Measurements from ENCODE around the gene ETNPPL. TPM values are rescaled to one million over a fixed set of nuclear protein-coding genes. Genes with fewer than 3 reads are reported as not detected.

Gene ETNPPL
- total RNA-seq (2014; rRNA removed; shearing (Covaris generic)) = 1.6 and 1.7 TPM in 2 replicates
- polyA plus RNA-seq (2015; cell fraction: cytosol; rRNA removed) = 1.7 and 2.1 TPM in 2 replicates
- polyA plus RNA-seq (2015; cell fraction: nucleus; rRNA removed) = 0.26 and 0.95 TPM in 2 replicates

DNA sequence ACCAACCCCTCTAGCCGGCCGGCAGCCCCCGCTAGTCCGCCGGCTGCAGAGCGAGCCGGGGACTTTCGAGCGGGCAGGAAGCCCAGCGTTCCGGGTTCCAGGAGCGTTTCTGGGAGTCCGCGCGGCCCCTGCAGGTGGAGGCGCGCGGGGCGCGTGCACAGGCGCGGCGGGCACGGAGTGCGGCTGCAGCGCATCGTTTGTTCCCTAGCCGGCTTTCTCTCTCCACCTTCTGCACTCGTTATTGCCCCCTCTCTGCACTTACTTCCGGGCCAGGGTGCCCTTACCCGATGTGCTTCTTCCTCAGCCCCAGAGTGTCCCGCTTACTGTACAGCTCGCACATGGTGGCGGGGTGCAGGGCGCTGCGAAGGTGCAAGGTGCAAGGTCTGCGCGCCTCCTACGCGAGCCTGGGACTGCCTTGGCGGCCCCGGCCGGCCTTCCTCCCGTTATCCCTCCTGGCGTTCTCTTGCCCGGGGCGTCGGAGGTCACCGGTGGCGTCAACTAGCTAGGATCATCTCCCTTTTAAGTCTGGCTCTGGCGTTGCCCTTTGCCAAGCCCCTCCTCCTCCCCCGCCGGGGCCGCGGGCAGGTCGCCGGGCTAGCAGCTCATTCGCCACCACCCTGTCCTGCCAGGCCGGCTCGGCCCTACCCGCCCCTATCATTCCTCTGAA is at the start of gene ETNPPL:
TSS of gene ETNPPL (minus strand) at position 495 of the 667 bp plus-strand sequence. CDS start at position 340, 155 bp downstream.
- no peak for DNase-seq (ENCODE audit: low read depth, low spot score)

GRCh38 chr4:108811486-108811885 is 48.6 kb upstream of the ETNPPL start:
- in situ Hi-C loops (cut with HindIII; ENCODE audit: low pct_unique_long_range_greater_than_20kb, low sequenced_read_pairs) = no loop called here
- DNase-seq (ENCODE audit: low read depth, low spot score) = no peak

More for the DNA sequence above, at the start of gene ETNPPL:
- in situ Hi-C loops (cut with HindIII; ENCODE audit: low pct_unique_long_range_greater_than_20kb, low sequenced_read_pairs) = no loop called here

DNA sequence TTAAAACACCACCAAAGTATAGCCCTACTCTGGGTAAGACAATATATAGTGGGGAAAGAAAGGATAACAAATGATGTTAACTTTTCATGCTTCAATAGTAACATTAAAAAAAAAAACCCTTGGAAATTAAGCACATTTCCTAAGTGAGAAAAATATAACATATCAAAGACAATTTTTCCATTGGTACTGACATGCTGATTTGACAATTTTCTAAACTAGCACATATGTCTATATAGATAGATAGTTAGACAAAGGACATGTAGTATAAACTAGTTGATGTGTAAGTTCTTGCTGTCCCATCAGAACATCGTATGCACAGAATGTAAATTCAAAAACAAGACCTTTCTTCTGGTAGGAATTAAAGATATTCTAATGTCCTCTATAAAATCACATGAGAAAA is 47.2 kb upstream of the ETNPPL start:
- in situ Hi-C loops (cut with HindIII; ENCODE audit: low pct_unique_long_range_greater_than_20kb, low sequenced_read_pairs) = no loop called here
- DNase-seq (ENCODE audit: low read depth, low spot score) = no peak

DNA sequence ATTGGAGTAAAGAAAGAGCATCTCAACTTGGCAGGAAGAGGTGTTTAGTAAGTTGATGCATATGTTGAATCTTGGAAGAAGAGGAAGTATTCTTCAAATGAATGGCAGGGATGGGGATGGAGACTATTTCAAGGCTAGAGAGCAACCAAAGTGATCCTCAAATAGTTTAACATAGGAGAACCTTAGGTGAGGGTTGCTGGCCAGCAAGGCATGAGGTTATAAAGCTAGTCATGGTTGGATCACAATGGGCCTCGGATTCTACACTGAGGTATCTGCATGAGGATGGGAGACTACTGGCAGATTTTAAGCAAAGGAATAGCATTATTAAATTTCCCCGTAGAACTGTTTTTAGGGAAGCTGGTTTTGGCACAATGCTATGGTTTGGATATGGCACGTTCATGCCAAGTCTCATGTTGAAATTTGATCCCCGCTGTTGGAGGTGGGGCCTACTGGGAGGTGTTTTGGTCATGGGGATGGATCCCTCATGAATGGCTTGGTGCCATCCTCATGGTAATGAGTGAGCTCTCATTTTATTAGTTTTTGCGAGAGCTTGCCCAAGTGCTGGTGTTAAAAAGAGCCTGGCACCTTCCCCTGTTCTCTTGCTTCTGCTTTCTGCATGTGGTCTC is 41.9 kb upstream of the ETNPPL start:
- no peak for DNase-seq (ENCODE audit: low read depth, low spot score)
- in situ Hi-C loops (cut with HindIII; ENCODE audit: low pct_unique_long_range_greater_than_20kb, low sequenced_read_pairs) = no loop called here

GRCh38 chr4:108799306-108799705 is 36.5 kb upstream of the ETNPPL start:
- DNase-seq (ENCODE audit: low read depth, low spot score) = no peak
- in situ Hi-C loops (cut with HindIII; ENCODE audit: low pct_unique_long_range_greater_than_20kb, low sequenced_read_pairs) = no loop called here

- DNase-seq (ENCODE audit: low read depth, low spot score) = no peak
- in situ Hi-C loops (cut with HindIII; ENCODE audit: low pct_unique_long_range_greater_than_20kb, low sequenced_read_pairs) = no loop called here
These were observed 33.3 kb upstream of the ETNPPL start for GRCh38 chr4:108796173-108796572.

GRCh38 chr4:108795733-108796132 is 32.9 kb upstream of the ETNPPL start:
- no peak for DNase-seq (ENCODE audit: low read depth, low spot score)
- in situ Hi-C loops (cut with HindIII; ENCODE audit: low pct_unique_long_range_greater_than_20kb, low sequenced_read_pairs) = no loop called here

- in situ Hi-C loops (cut with HindIII; ENCODE audit: low pct_unique_long_range_greater_than_20kb, low sequenced_read_pairs) = no loop called here
- no peak for DNase-seq (ENCODE audit: low read depth, low spot score)
These were observed 31.3 kb upstream of the ETNPPL start for GRCh38 chr4:108794136-108794535.

DNA sequence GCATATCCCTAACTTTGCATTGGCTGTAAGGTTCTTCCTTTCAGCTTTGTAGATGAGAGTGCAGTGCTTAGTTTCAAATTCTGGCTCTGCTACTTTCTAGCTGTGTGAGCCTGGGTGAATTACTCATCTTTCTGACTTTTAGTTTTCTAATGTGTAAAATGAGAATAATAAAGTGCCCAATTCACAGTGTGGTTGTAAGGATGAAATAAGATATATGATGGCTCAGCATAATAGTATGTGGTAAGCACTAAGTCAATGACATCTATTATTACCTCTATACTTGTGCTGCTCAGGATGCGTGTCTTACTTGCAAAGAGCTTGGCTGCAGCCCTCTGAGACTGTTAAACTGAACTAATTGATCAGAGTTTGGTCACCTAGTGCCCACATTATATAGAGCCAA is 30.6 kb upstream of the ETNPPL start:
- in situ Hi-C loops (cut with HindIII; ENCODE audit: low pct_unique_long_range_greater_than_20kb, low sequenced_read_pairs) = no loop called here
- no peak for DNase-seq (ENCODE audit: low read depth, low spot score)

DNA sequence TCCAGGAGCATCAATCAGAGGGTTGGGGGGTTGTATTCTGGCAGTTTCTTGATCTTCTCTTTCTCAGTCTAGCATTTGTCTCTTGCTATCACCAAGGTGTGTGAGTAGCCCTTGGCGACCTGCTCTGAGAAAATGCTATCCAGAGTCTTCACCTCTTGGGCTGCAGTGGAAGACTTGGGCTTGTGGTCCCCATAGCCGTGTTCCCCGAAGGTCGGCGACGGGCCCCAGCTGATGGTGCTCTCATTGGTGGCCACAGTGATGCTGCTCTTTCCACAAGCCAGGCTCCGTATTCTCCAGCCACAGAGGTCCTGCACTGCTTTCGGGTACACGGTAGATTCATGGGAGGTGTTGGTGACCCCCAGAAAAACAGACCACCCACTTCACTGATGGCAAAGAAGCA is 25.9 kb upstream of the ETNPPL start:
- DNase-seq (ENCODE audit: low read depth, low spot score) = no peak
- in situ Hi-C loops (cut with HindIII; ENCODE audit: low pct_unique_long_range_greater_than_20kb, low sequenced_read_pairs) = no loop called here

- in situ Hi-C loops (cut with HindIII; ENCODE audit: low pct_unique_long_range_greater_than_20kb, low sequenced_read_pairs) = no loop called here
- DNase-seq (ENCODE audit: low read depth, low spot score) = no peak
These were observed 24.9 kb upstream of the ETNPPL start for GRCh38 chr4:108787724-108788123.

GRCh38 chr4:108787106-108787505 is 24.3 kb upstream of the ETNPPL start:
- in situ Hi-C loops (cut with HindIII; ENCODE audit: low pct_unique_long_range_greater_than_20kb, low sequenced_read_pairs) = no loop called here
- DNase-seq (ENCODE audit: low read depth, low spot score) = no peak

DNA sequence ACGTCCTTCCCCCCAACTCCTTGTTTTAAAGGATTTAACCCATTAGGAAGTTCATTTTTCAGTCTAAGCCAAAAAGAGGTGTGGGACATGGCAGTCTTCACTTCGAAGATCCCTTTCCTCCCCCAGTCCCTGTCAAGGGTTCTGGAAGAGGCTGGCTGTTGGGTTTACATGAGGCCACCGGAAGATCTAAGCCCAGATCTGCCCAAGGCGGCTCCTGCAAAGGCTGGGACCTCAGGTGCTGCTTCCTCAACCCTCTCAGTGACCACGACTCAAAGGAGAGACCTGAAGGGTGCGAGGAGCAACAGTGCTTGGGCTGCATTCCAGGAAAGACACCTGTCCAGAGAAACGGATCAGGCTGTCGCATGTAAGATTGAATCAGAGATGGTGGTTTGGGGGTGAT is 23.5 kb upstream of the ETNPPL start:
- in situ Hi-C loops (cut with HindIII; ENCODE audit: low pct_unique_long_range_greater_than_20kb, low sequenced_read_pairs) = no loop called here
- no peak for DNase-seq (ENCODE audit: low read depth, low spot score)

DNA sequence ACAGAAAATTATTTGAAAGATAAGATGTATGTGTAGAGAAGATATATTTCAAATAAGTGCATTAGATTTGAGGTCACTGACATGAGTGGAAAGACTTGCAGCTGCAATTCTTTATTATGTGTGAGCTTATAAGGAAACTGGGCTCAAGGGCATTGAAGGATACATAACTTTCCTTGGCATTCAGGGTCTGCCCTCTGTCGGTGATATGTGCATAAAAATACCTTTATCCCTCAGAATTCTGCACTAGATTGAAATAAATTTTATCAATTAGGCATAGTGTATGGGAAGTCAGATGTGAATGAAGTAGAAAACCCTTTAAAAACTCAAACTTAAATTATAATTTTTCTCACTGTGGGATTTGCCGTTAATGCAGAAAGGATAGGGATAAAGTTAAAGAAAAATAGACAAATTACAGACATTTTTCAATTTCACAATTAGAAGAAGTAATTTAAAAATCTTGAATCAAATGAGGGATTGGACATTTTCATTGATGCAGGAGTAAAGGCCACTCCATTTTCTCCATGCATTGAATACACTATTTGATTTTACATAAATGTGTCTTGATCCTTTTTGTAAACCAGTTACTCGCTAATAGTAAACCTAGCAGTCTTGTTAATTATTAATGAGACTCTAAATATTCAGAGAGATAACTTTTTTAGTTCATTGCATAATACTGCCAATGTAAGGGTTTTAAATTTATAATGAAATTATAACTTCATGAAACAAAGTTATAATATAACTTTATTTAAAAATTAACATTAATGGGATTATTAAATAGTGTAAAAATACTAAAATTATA is 21.0 kb upstream of the ETNPPL start:
- in situ Hi-C loops (cut with HindIII; ENCODE audit: low pct_unique_long_range_greater_than_20kb, low sequenced_read_pairs) = no loop called here
- peak; percentile 65 for DNase-seq (ENCODE audit: low read depth, low spot score)

- in situ Hi-C loops (cut with HindIII; ENCODE audit: low pct_unique_long_range_greater_than_20kb, low sequenced_read_pairs) = no loop called here
- DNase-seq (ENCODE audit: low read depth, low spot score) = no peak
These were observed 17.1 kb upstream of the ETNPPL start for GRCh38 chr4:108779958-108780357.

GRCh38 chr4:108777388-108777787 is 14.5 kb upstream of the ETNPPL start:
- in situ Hi-C loops (cut with HindIII; ENCODE audit: low pct_unique_long_range_greater_than_20kb, low sequenced_read_pairs) = no loop called here

GRCh38 chr4:108775921-108776320 is 13.1 kb upstream of the ETNPPL start:
- DNase-seq (ENCODE audit: low read depth, low spot score) = no peak
- in situ Hi-C loops (cut with HindIII; ENCODE audit: low pct_unique_long_range_greater_than_20kb, low sequenced_read_pairs) = no loop called here

More at GRCh38 chr4:108777388-108777787, 14.5 kb upstream of the ETNPPL start:
- no peak for DNase-seq (ENCODE audit: low read depth, low spot score)

DNA sequence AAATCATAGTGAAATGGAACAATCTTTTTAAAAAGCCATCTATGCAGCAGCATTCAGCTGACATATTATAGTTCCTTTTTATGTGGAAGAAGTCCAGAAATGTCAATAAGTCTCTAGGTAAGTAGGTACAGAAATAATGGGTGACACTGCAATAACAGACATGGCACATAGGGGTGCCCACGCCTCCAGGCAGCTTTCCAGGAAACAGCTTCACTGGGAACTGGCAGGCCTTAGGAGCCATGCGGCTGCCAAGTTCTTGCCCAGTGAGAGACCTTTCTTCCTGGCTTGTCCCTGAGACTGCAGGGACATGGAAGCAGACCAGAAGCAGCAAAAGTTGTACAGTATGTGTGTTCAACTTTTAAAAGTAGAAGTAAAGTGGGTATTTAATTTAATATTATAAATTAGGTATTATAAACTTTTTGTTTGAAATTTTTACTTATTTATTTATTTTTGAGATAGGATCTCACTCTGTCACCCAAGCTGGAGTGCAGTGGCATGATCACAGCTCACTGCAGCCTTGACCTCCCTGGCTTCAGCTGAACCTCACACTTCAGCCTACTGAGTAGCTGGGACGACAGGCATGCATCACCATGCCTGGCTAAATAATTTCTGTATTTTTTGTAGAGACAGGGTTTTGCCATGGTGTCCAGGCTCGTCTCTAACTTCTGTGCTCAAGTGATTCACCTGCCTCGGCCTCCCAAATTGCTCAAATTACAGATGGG is 12.1 kb upstream of the ETNPPL start:
- peak; percentile 45 for DNase-seq (ENCODE audit: low read depth, low spot score)
- in situ Hi-C loops (cut with HindIII; ENCODE audit: low pct_unique_long_range_greater_than_20kb, low sequenced_read_pairs) = no loop called here
